ENCODE results near the gene PEPD. TPM values are rescaled to one million over a fixed set of nuclear protein-coding genes. Genes with fewer than 3 reads are reported as not detected.

Gene PEPD
- total RNA-seq, 1 experiment from 2014 or later = 40.5 TPM

DNA sequence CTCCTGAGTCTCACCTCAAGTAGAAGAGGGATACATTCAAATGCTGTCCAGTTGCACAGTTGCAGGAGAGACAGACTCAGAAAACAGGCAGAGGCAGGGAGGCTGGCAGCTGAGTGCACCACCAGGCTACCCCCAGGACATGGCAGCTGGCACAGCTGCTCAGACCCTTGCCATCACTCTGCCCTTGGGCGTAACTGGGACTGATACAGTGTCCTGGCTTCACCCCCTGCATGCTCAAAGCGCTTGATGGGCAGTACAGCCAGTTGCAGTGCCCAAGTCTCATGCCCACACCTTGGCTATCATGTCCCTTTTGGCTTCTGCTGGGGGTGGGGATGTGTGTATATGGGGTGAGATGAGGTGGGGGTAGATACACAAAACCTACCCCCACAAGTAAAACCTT lies 5.5 kb upstream of the PEPD start:
- BruUV-seq (replicated peaks) = no TSS peak

More for the DNA sequence above, 5.5 kb upstream of the PEPD start:
- RAD21 ChIA-PET (ENCODE audit: low non-redundant PET in 1 of 2, low total read pairs in 2 of 2, uncharacterized antibody in 2 of 2, unreplicated experiment in 2 of 2) = no interaction called here
- POLR2A ChIA-PET = no interaction called here
- no peaks in the 10 kb centered on the region for H3K9me3 ChIP-seq (ENCODE audit: control insufficient read depth in 1 of 2, insufficient read depth in 1 of 2, low read depth in 1 of 2, low read length in 2 of 2)
- H3K9me2 ChIP-seq (ENCODE audit: insufficient read depth) = no peaks in the 10 kb centered on the region
- ATAC-seq = no peak
- peaks cover 2 to 3% of the 10 kb centered on the region in 2 experiments; a peak in 1 of 4 replicates for H3K4me1 ChIP-seq (ENCODE audit: control insufficient read depth in 1 of 2, insufficient read depth in 2 of 2, low read length in 2 of 2)
- CTCF ChIA-PET = no interaction called here
- H3K4me3 ChIP-seq (replicated peaks in 1 of 2; ENCODE audit: low read depth in 1 of 2, low read length in 2 of 2) = no peak overlapping the region
- DNase-seq (ENCODE audit: low read depth, low spot score) = no peak
- no peaks in the 10 kb centered on the region for H3K36me3 ChIP-seq (ENCODE audit: control insufficient read depth in 1 of 2, insufficient read depth in 2 of 2, low read length in 2 of 2)
- H3K27ac ChIP-seq (ENCODE audit: low read depth, low read length) = no peak overlapping the region
- intact Hi-C loops (cut with micrococcal nuclease) = no loop called here
- peaks cover 14% of the 10 kb centered on the region; the same call in 1 of the 2 replicates for H3K27me3 ChIP-seq (ENCODE audit: insufficient read depth, low read length)
- TF ChIP-seq SIN3A (IDR thresholded peaks at IDR 0.05; ENCODE audit: low read depth) (no peak), RAD21 (IDR thresholded peaks at IDR 0.05; ENCODE audit: low read depth) (no peak), ELF1 (IDR thresholded peaks at IDR 0.05; ENCODE audit: borderline replicate concordance, low read depth) (no peak), JUND (IDR thresholded peaks at IDR 0.05) (no peak), ZNF274 (IDR thresholded peaks at IDR 0.05; ENCODE audit: low read depth, low read length) (no peak), EZH2phosphoT487 (IDR thresholded peaks at IDR 0.05; ENCODE audit: borderline replicate concordance) (no peak), ZFX (IDR thresholded peaks at IDR 0.05) (no peak), SP1 (IDR thresholded peaks at IDR 0.05; ENCODE audit: low read depth) (no peak), EZH2 (IDR thresholded peaks at IDR 0.05) (no peak), YY1 (IDR thresholded peaks at IDR 0.05; ENCODE audit: extremely low read depth, insufficient replicate concordance, low read depth, low read length) (no peak)
- TF ChIP-seq, protein P1, sequence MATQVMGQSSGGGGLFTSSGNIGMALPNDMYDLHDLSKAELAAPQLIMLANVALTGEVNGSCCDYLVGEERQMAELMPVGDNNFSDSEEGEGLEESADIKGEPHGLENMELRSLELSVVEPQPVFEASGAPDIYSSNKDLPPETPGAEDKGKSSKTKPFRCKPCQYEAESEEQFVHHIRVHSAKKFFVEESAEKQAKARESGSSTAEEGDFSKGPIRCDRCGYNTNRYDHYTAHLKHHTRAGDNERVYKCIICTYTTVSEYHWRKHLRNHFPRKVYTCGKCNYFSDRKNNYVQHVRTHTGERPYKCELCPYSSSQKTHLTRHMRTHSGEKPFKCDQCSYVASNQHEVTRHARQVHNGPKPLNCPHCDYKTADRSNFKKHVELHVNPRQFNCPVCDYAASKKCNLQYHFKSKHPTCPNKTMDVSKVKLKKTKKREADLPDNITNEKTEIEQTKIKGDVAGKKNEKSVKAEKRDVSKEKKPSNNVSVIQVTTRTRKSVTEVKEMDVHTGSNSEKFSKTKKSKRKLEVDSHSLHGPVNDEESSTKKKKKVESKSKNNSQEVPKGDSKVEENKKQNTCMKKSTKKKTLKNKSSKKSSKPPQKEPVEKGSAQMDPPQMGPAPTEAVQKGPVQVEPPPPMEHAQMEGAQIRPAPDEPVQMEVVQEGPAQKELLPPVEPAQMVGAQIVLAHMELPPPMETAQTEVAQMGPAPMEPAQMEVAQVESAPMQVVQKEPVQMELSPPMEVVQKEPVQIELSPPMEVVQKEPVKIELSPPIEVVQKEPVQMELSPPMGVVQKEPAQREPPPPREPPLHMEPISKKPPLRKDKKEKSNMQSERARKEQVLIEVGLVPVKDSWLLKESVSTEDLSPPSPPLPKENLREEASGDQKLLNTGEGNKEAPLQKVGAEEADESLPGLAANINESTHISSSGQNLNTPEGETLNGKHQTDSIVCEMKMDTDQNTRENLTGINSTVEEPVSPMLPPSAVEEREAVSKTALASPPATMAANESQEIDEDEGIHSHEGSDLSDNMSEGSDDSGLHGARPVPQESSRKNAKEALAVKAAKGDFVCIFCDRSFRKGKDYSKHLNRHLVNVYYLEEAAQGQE (IDR thresholded peaks at IDR 0.05; ENCODE audit: low read depth) = no peak
- no peaks in the 10 kb centered on the region for H3K79me2 ChIP-seq (ENCODE audit: insufficient read depth, low read length)
- no peak overlapping the region for H3K9ac ChIP-seq (ENCODE audit: low read length)
- no peak overlapping the region for H2AFZ ChIP-seq (ENCODE audit: low read depth, low read length, poor library complexity, severe bottlenecking)
- no peaks in the 10 kb centered on the region for H4K20me1 ChIP-seq (ENCODE audit: insufficient read depth)
- H3K4me2 ChIP-seq (ENCODE audit: low read length) = no peak overlapping the region

Data from HCT116 (cell line).